Measurements from ENCODE around the gene ATG10. TPM values are rescaled to one million over a fixed set of nuclear protein-coding genes. Genes with fewer than 3 reads are reported as not detected.

The ATG10 gene
- total RNA-seq, 1 donor from 2014 or later = 8.6 TPM

DNA sequence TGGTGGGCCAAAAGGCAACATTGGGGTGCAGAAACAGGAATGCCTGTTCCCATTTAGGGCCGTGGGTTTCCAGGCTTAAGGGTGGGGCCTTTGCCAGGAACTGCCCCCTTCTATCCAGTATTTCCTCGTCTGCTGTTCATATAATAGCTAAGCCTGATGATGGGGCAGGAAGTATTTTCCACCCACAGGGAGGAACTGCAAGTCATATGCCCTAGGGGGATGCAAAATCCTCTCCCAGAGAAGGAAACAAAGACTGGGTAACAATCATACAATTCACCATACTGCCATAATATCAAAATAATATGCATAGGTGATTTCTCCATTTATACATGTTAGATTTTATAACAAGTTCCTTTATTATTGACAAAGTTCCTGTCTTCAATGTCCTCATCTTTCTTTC lies 326.8 kb downstream of the ATG10 start:
- FAIRE-seq = no peak

DNA sequence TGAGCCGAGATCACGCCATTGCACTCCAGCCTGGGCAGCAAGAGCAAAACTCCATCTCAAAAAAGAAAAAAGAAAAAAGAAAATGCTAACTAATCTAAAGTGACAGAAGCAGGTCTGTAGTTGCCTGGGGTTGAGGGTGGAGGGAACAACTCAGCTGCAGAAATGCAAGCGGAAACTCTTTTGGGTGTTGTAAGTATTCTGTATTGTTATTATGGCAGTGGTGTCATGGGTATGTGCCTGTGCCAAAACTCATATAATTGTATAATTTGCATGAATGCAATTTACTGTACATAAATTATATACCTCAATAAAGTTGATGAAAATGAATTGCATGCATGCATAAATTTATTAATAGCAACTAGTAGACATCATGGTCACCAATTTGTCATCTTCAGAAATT lies 329.4 kb downstream of the ATG10 start:
- FAIRE-seq (no peak), DNase-seq (ENCODE audit: low spot score in 2 of 2) (no peak)

More for the DNA sequence above, 326.8 kb downstream of the ATG10 start:
- DNase-seq (ENCODE audit: low spot score in 2 of 2) = no peak

Small RNA genes within 50 kb of the gene (small RNA-seq; reads per million reads assigned to genes)
- gene AC010598.1 (not detected), gene RN7SL378P (not detected)

Other genes with a start within 250 kb of the ATG10 start
- 266 TPM for gene SSBP2, start 220.9 kb upstream of the ATG10 start, total RNA-seq